Islet precursor cell (in vitro differentiated cells): Measurements from ENCODE around the gene FTMT.
A peak's percentile ranks its signal among the peaks of the same experiment; 100 is the strongest.
"Not testable (repeated sequence)": the region's sequence is repeated elsewhere in the genome, so short reads cannot be mapped to it uniquely, and the experiment has no call there.

ENCODE experiments used
- DNase-seq: peaks from one replicate; pipeline ENCODE4 v3.0.0-alpha.2; 2018

Gene FTMT

GRCh38 chr5:121851643-121852574 is at the start of gene FTMT:
Gene FTMT, plus strand, starts transcription at chr5:121851882. Its CDS starts 82 bp downstream, at chr5:121851964.
- no peak for DNase-seq

DNA sequence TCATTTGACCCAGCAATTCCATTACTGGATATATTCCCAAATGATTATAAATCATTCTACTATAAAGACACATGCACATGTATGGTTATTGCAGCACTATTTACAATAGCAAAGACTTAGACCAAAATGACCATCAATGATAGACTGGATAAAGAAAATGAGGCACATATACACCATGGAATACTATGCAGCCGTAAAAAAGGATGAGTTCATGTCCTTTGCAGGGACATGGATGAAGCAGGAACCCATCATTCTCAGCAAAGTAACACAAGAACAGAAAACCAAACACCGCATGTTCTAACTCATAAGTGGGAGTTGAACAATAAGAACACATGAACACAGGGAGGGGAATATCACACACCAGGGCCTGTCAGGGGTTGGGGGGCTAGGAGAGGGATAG is 46.4 kb upstream of the FTMT start:
- DNase-seq: not testable (repeated sequence)

GRCh38 chr5:121805911-121806310 is 45.8 kb upstream of the FTMT start:
- DNase-seq: no peak

GRCh38 chr5:121816164-121816563 is 35.5 kb upstream of the FTMT start:
- DNase-seq: no peak

DNA sequence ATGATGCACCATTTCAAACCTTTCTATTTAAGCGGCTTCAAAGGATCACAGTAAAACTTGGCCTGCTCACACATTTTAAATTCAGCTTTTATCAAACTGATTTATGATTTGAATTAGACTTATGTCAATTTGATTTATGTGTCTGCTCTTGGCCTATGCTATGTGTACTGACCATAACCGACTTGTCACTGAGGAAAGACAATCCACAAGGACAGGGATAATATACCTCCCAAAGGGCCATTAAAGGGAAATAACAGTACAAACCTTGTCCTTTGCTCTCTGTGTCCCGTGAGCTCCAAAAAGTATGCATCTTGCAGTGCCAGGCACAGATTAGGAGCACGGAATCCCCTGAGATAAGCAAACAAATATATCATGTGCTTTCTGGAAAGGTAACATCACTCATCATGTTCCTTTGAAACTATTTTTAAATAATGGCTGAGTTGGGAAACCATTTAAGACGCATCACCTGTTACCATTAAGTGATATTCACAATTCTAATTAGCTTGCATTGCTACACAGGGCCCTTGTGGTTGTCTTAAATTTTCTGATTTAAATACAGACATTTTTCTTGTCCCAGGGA is 31.9 kb upstream of the FTMT start:
- DNase-seq: no peak

DNA sequence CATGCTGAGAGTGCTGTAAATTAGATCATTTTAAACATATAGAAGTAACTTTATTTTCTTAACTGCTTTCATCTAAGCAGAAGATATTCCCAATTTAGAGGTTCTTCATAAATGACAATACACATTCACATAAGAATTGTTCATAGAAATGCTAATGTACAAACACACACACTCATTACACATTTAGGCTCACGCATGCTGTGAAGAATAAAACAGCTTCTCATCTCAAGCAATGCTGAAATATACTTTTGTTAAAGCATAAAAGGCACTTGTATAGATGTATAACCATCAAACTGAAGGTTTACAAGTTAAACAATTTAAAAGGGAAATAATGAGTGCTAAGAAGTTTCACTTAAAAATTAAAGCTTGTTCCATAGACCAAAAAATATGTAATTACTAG is 18.1 kb upstream of the FTMT start:
- no peak for DNase-seq

DNA sequence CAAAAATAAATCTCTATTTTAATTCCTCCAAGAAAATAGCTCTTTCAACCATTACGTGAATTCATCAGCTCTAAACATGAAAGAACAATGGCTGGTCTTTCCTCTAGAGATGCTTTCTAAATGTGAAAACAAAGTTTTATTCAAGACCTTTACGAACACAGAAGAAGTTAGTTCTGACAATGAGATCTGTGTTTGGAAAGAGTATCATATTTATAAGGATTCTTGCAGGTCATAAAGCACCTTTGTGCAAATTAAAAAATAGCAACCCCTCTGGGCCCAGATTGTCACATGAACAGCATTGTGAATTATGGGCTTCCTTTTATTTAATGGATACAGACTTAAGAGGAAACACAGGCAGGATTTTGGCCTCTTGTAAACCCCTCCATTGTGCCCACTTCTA is 17.7 kb upstream of the FTMT start:
- no peak for DNase-seq

DNA sequence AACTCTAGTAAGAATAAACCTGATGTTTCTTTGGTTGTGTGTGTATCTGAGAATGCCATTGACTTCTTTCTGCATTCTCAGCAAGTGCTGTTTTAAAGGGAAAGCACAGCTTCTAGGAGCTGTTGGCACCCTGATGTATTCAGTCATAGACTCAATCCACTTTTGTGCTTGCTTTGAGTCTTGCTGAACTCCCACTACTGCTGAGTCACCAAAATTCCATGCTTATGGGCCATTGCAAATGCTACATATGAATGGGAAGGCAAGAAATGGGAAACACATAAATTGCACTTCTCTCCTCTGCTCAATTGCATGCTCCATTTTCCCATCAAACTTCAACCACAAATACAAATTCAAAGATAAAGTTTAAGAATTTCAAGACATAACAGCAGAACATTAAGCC is 9.8 kb upstream of the FTMT start:
- no peak for DNase-seq

- DNase-seq: no peak
These were observed 1.4 kb upstream of the FTMT start for GRCh38 chr5:121850272-121850671.

DNA sequence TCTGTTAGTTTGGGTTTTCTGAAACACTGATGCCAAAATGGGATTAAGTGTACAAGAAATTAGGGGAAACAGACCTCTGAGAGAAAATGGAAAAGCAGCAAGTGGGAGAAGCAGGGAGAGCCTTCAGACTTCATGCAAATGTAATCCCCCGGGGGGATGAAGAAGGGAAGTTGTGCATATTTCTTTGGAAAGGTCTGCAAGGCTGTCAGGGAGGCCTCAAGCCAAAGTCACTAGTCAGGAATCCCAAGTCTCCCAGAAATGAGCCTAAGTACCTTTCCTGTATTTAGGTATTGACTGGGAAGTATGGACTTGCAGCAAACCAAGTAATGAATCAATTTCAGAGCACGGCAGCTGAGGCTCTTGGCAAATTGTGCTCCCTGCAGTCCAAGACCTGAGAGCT is 2.2 kb downstream of the FTMT start:
- DNase-seq: peak; percentile 89

GRCh38 chr5:121862801-121863200 is 11.1 kb downstream of the FTMT start:
- DNase-seq: no peak

DNA sequence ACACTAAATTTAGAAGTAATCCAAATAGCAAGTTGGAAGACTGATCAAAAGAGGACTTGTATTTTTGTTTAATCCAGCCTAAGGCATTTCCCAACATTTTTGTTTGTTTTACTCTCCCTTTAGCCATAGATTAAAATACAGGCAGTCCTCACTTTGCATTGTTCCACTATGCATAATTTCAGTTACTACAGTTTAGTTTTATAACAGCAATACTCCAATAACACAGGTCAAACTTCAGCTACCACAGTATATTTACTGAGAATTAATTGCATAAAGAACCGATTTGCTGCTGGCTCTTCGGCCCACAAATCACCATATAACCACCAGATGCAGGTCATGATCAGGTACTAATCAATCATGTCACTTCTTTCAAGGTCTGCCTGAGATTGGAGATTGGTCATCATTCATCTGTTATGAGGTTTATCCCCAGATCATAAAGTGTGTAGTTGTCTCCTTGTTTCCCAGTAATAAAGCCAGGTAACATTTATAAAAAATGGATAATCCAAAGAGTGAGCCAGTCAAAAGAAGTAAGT is 12.1 kb downstream of the FTMT start:
- no peak for DNase-seq

DNA sequence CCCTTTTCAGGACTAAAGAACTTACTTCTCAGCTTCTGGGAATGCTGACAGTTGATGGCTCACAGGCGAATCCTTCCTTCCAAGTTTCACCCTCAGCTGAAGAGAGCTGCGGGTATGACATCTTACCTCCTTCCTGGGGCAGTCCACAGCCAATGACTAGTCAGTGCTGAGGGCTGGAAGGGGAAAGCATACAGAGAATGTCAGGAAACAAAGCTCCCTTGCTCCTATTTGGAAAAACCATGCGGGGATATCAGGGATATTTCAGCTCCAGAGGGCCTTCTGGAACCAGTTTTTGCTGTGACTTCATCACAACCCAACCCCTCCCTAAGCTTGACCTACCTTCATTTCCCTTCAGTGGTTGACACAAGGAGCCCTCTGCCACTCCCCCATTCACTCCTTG is 15.7 kb downstream of the FTMT start:
- DNase-seq: peak; percentile 86

GRCh38 chr5:121870489-121870888 is 18.8 kb downstream of the FTMT start:
- DNase-seq: no peak

GRCh38 chr5:121872856-121873255 is 21.2 kb downstream of the FTMT start:
- DNase-seq: no peak

DNA sequence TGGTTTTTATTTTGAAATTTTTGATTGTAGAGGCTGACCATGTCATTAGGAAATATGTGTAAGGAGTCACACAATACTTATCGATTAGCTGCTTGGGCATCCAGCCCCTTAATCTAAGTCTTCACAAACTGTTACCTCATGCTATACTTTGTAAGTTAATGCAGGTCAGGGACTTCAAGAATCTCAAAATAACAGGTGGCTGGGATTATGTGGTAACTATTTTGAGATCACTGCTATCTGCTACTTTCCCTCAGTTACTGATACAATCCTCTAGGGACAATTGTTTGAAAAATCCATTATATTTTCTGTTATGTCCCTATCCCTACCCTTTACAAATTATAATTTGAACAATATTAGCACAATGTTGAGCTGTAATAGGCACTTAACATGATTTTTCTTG is 21.7 kb downstream of the FTMT start:
- no peak for DNase-seq

- DNase-seq: no peak
These were observed 33.9 kb downstream of the FTMT start for GRCh38 chr5:121885630-121886029.

- no peak for DNase-seq
These were observed 36.0 kb downstream of the FTMT start for GRCh38 chr5:121887727-121888126.

- peak; percentile 53 for DNase-seq
These were observed 38.7 kb downstream of the FTMT start for GRCh38 chr5:121890297-121890858.

DNA sequence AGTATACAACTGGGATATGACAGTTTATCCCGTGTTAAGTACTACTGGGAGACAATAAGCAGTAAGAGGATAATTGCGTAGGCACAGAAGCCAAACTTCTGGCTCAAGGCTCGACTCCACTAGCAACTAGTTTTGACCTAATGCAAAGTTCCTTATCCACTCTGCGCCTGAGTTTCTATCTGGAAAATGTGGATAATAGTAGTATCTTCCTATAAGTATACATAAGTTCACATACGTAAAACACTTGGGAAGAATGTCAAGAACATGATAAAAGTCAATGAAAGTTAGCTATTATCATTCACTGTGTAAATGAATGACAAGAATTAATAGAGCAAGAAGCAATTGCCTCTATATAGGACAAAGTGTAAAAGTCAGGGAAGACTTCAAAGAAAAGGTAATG is 45.7 kb downstream of the FTMT start:
- DNase-seq: no peak

DNA sequence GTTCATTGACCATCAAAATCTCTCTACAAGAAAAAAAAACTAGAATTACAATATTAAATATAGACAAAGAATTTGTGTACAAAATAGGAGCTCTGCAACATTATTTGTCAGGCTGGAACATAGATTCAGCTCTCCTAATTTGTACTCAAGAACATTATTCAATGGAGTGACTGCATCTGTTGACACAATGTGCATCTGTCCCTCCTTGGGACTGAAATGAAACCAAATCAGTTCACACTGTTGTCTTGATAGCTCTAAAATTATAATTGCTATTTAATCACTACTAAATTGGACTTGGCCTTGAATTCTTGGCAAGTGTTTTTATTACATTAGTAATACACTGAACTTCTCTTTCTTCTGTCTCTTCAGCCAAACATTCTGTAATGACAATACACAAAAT is 47.7 kb downstream of the FTMT start:
- no peak for DNase-seq
